Measurements from ENCODE around the gene NTHL1. TPM values are rescaled to one million over a fixed set of nuclear protein-coding genes. Genes with fewer than 3 reads are reported as not detected.

The NTHL1 gene
- total and polyA plus RNA-seq, 2 of the 8 experiments (the other 6 are each of a cell fraction or from before 2014, with no cell fraction given) = 70.9 to 150 TPM

- TF ChIP-seq, protein P1, sequence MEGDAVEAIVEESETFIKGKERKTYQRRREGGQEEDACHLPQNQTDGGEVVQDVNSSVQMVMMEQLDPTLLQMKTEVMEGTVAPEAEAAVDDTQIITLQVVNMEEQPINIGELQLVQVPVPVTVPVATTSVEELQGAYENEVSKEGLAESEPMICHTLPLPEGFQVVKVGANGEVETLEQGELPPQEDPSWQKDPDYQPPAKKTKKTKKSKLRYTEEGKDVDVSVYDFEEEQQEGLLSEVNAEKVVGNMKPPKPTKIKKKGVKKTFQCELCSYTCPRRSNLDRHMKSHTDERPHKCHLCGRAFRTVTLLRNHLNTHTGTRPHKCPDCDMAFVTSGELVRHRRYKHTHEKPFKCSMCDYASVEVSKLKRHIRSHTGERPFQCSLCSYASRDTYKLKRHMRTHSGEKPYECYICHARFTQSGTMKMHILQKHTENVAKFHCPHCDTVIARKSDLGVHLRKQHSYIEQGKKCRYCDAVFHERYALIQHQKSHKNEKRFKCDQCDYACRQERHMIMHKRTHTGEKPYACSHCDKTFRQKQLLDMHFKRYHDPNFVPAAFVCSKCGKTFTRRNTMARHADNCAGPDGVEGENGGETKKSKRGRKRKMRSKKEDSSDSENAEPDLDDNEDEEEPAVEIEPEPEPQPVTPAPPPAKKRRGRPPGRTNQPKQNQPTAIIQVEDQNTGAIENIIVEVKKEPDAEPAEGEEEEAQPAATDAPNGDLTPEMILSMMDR (IDR thresholded peaks at IDR 0.05; ENCODE audit: control extremely low read depth in 1 of 3, insufficient read depth in 1 of 3, low read depth in 1 of 3, low read length in 3 of 3) = no peak
- TF ChIP-seq NRF1 (IDR thresholded peaks at IDR 0.05; ENCODE audit: low read depth, low read length) = no peak
- TF ChIP-seq, protein P2, sequence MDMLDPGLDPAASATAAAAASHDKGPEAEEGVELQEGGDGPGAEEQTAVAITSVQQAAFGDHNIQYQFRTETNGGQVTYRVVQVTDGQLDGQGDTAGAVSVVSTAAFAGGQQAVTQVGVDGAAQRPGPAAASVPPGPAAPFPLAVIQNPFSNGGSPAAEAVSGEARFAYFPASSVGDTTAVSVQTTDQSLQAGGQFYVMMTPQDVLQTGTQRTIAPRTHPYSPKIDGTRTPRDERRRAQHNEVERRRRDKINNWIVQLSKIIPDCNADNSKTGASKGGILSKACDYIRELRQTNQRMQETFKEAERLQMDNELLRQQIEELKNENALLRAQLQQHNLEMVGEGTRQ (IDR thresholded peaks at IDR 0.05; ENCODE audit: low read length) = no peak
These were observed 3.1 kb downstream of the NTHL1 start (continued) for GRCh38 chr16:2044541-2044940.

Measured in H1 (cell line).